ENCODE measurements around the gene C19orf73.

GRCh38 chr19:49142866-49143335 is 24.0 kb upstream of the C19orf73 start:
- TF ChIP-seq, protein P1, sequence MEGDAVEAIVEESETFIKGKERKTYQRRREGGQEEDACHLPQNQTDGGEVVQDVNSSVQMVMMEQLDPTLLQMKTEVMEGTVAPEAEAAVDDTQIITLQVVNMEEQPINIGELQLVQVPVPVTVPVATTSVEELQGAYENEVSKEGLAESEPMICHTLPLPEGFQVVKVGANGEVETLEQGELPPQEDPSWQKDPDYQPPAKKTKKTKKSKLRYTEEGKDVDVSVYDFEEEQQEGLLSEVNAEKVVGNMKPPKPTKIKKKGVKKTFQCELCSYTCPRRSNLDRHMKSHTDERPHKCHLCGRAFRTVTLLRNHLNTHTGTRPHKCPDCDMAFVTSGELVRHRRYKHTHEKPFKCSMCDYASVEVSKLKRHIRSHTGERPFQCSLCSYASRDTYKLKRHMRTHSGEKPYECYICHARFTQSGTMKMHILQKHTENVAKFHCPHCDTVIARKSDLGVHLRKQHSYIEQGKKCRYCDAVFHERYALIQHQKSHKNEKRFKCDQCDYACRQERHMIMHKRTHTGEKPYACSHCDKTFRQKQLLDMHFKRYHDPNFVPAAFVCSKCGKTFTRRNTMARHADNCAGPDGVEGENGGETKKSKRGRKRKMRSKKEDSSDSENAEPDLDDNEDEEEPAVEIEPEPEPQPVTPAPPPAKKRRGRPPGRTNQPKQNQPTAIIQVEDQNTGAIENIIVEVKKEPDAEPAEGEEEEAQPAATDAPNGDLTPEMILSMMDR (IDR thresholded peaks at IDR 0.05), result no peak
- no peak for TF ChIP-seq ZFX (IDR thresholded peaks at IDR 0.05; ENCODE audit: borderline replicate concordance)

All from 22Rv1 (cell line).